Tibial nerve (tissue), 3 donors: ENCODE measurements around the gene HIPK3.

Experiments used
- POLR2A ChIP-seq, 2 donors: fragments of 450-650 bp; IDR thresholded peaks; one replicate each; pipeline ENCODE4 v1.6.1; 2017; ENCODE audit warnings: antibody characterized with exemption in 2 of 2, mild to moderate bottlenecking in 2 of 2, moderate library complexity in 2 of 2
- TF ChIP-seq, protein P1 (sequence below), 5 experiments: fragments of 200-600 bp in 3 of 5; fragments of 450-650 bp in 2 of 5; sonication (generic) in 3 of 5; IDR thresholded peaks; one replicate each; pipeline ENCODE4 v1.5.1; 2016 to 2019; ENCODE audit warnings: antibody characterized with exemption in 5 of 5, mild to moderate bottlenecking in 3 of 5, moderate library complexity in 2 of 5

DNA sequence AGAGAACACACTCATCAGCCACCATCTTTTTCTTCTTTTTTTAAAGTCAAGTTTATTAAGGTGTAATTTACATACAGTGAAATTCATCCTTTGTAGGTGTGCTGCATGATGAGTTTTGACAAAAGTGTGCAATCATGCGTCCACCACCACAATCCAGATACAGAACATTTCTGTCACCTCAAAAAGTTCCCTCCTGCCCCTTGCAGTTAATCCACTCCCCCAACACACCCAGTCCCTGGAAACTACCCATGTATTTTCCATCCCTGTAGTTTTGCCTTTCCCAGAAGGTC, 126.7 kb downstream of the HIPK3 start:
- TF ChIP-seq, protein P1, sequence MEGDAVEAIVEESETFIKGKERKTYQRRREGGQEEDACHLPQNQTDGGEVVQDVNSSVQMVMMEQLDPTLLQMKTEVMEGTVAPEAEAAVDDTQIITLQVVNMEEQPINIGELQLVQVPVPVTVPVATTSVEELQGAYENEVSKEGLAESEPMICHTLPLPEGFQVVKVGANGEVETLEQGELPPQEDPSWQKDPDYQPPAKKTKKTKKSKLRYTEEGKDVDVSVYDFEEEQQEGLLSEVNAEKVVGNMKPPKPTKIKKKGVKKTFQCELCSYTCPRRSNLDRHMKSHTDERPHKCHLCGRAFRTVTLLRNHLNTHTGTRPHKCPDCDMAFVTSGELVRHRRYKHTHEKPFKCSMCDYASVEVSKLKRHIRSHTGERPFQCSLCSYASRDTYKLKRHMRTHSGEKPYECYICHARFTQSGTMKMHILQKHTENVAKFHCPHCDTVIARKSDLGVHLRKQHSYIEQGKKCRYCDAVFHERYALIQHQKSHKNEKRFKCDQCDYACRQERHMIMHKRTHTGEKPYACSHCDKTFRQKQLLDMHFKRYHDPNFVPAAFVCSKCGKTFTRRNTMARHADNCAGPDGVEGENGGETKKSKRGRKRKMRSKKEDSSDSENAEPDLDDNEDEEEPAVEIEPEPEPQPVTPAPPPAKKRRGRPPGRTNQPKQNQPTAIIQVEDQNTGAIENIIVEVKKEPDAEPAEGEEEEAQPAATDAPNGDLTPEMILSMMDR (IDR thresholded peaks at IDR 0.05): no peak
- TF ChIP-seq POLR2A (IDR thresholded peaks at IDR 0.05): no peak
